Parietal lobe (tissue), 2 donors: ENCODE data around the gene DIDO1. TPM values are rescaled to one million over a fixed set of nuclear protein-coding genes. Genes with fewer than 3 reads are reported as not detected.

Experiments
- small RNA-seq: library from RNA; depleted of rRNA; stranded (forward); fragments of <200 nt; gene quantifications from one replicate; pipeline ENCODE3, GENCODE V24; 2014; ENCODE audit warnings: low replicate concordance
- total RNA-seq: library from RNA; depleted of rRNA; stranded (reverse); fragments of >200 nt; gene quantifications from one replicate; pipeline ENCODE4 v1.2.3, GENCODE V29; 2014

DIDO1 gene
- 72.6 TPM for total RNA-seq

GRCh38 chr20:62926229-62927127 is at the start of gene DIDO1:
Gene DIDO1 (minus strand): TSS chr20:62926505.

GRCh38 chr20:62952373-62952967 is 26.2 kb upstream of the DIDO1 start, which contains the start of gene SLC17A9:
Gene SLC17A9 (plus strand): TSS chr20:62952709. CDS start chr20:62952831, 122 bp downstream.

GRCh38 chr20:62938105-62938888 is 12.0 kb upstream of the DIDO1 start, which contains the start of gene GID8:
Gene GID8 (plus strand): TSS chr20:62938147. CDS start chr20:62941503, 3,356 bp downstream.

GRCh38 chr20:62861726-62862336 is 64.5 kb downstream of the DIDO1 start, which contains the start of gene TCFL5:
Gene TCFL5 (minus strand): TSS chr20:62861822. CDS start chr20:62861670, 152 bp downstream.

Small RNA genes lying within 50 kb of the gene (small RNA-seq; reads per million reads assigned to genes)
- gene DPH3P1, result not detected

Other genes with a start within 250 kb of the DIDO1 start
- 11.9 TPM for gene NTSR1, start 217.7 kb downstream of the DIDO1 start, total RNA-seq
- gene MRGBP, start 130.0 kb downstream of the DIDO1 start, total RNA-seq, result 15.3 TPM
- gene OGFR, start 121.7 kb downstream of the DIDO1 start, total RNA-seq, result 26.9 TPM
- 27.9 TPM for gene COL9A3, start 109.5 kb downstream of the DIDO1 start, total RNA-seq
- gene TCFL5, start 64.7 kb downstream of the DIDO1 start, total RNA-seq, result 8.1 TPM
- gene GID8, start 11.6 kb upstream of the DIDO1 start, total RNA-seq, result 49.8 TPM
- 0.31 TPM for gene SLC17A9, start 26.2 kb upstream of the DIDO1 start, total RNA-seq
- 0.94 TPM for gene BHLHE23, start 80.5 kb upstream of the DIDO1 start, total RNA-seq